Endothelial cell of umbilical vein (primary cell): Measurements from ENCODE around the gene AFP. TPM values are rescaled to one million over a fixed set of nuclear protein-coding genes. Genes with fewer than 3 reads are reported as not detected.
"Not testable (repeated sequence)": the region's sequence is repeated elsewhere in the genome, so short reads cannot be mapped to it uniquely, and the experiment has no call there.

Experiments used
- BruUV-seq: library from RNA; stranded (reverse); fragments of 400-500 nt; replicated peaks from 2 replicates; lab custom pipeline; 2021; lab: Mats Ljungman, UMichigan
- CTCF ChIA-PET: fragments of 300-600, 350-600 bp; sonication (Branson Sonifier 250); formaldehyde crosslinking; loops from one replicate; lab custom pipeline; 2021; ENCODE audit warnings: antibody characterized with exemption, inconsistent platforms; lab: Charles Lee
- POLR2A ChIA-PET: fragments of 300-600, 350-600 bp; sonication (Branson Sonifier 250); formaldehyde crosslinking; loops from one replicate; lab custom pipeline; 2021; ENCODE audit warnings: antibody characterized with exemption, inconsistent platforms; lab: Charles Lee
- DNase-seq: peaks from one replicate; pipeline ENCODE4 v3.0.0-alpha.2; 2011; ENCODE audit warnings: low read depth, low spot score
- FAIRE-seq: peaks from 2 replicates; lab custom pipeline; 2011; peaks lifted over from hg19 to GRCh38; lab: Jason Lieb, UNC
- H2AFZ ChIP-seq: 2 replicates; pipeline ENCODE4 v1.6.0; 2012; ENCODE audit warnings: low read depth, low read length, control low read depth, inconsistent platforms
- H3K27ac ChIP-seq: 2 replicates; pipeline ENCODE4 v1.5.1; 2011; ENCODE audit warnings: low read depth, mild to moderate bottlenecking, control low read depth, low read length, moderate library complexity; ENCODE audit not compliant: insufficient read depth
- H3K27me3 ChIP-seq, 2 experiments: 2 replicates each; pipeline versions ENCODE4 v1.6.0 to v1.6.1; 2011; ENCODE audit warnings: low read length in 2 of 2, mixed read lengths in 1 of 2; ENCODE audit not compliant: control insufficient read depth in 2 of 2, insufficient read depth in 2 of 2
- H3K36me3 ChIP-seq, 2 experiments: 2 replicates in 1 of 2; 3 replicates in 1 of 2; pipeline ENCODE4 v1.5.1; 2011; ENCODE audit warnings: low read length in 2 of 2, mild to moderate bottlenecking in 1 of 2, moderate library complexity in 1 of 2; ENCODE audit not compliant: control insufficient read depth in 2 of 2, insufficient read depth in 2 of 2; ENCODE audit errors: extremely low read depth in 1 of 2
- H3K4me1 ChIP-seq: 3 replicates; pipeline ENCODE4 v1.5.1; 2011; ENCODE audit warnings: mild to moderate bottlenecking, low read length; ENCODE audit not compliant: control insufficient read depth, insufficient read depth; ENCODE audit errors: extremely low read depth
- H3K4me2 ChIP-seq: 2 replicates; pipeline ENCODE4 v1.6.1; 2011; ENCODE audit warnings: low read length, control low read depth, mixed read lengths; ENCODE audit not compliant: insufficient read depth
- H3K4me3 ChIP-seq, 3 experiments: fragments of 200-600 bp in 1 of 3; sonication (generic), shearing (Covaris generic) in 1 of 3; replicated peaks in 1 of 3; 2 replicates each; pipeline ENCODE4 v1.5.1; 2011 to 2016; ENCODE audit warnings: control low read depth in 3 of 3, low read length in 3 of 3, mild to moderate bottlenecking in 2 of 3, inconsistent platforms in 1 of 3, low read depth in 1 of 3, moderate library complexity in 1 of 3; ENCODE audit not compliant: insufficient read depth in 1 of 3
- H3K79me2 ChIP-seq: 2 replicates; pipeline ENCODE4 v1.6.0; 2012; ENCODE audit warnings: low read length, inconsistent platforms; ENCODE audit not compliant: control insufficient read depth, insufficient read depth
- H3K9ac ChIP-seq: replicated peaks from 2 replicates; pipeline ENCODE3; 2011; ENCODE audit warnings: low read length, control low read depth; ENCODE audit not compliant: insufficient read depth; ENCODE audit errors: extremely low read depth
- H3K9me1 ChIP-seq: replicated peaks from 3 replicates; pipeline ENCODE4 v1.6.0; 2011; ENCODE audit warnings: mild to moderate bottlenecking, low read length; ENCODE audit not compliant: control insufficient read depth, insufficient read depth; ENCODE audit errors: extremely low read depth
- H3K9me3 ChIP-seq: replicated peaks from 2 replicates; pipeline ENCODE4 v1.5.1; 2012; ENCODE audit warnings: low read length, inconsistent platforms; ENCODE audit not compliant: control insufficient read depth, insufficient read depth
- H4K20me1 ChIP-seq: replicated peaks from 2 replicates; pipeline ENCODE3; 2011; ENCODE audit warnings: mild to moderate bottlenecking, low read length; ENCODE audit not compliant: control insufficient read depth, insufficient read depth; ENCODE audit errors: extremely low read depth
- CTCF ChIP-seq, 2 donors: IDR thresholded peaks; 1 replicate in 1 of 2; 2 replicates in 1 of 2; pipeline ENCODE4 v1.5.1; 2011; ENCODE audit warnings: low read length in 2 of 2, mild to moderate bottlenecking in 2 of 2, moderate library complexity in 2 of 2, control low read depth in 1 of 2, inconsistent platforms in 1 of 2, low read depth in 1 of 2; ENCODE audit not compliant: insufficient read depth in 1 of 2; ENCODE audit errors: extremely low read depth in 1 of 2
- EZH2 ChIP-seq: IDR thresholded peaks from 2 replicates; pipeline ENCODE4 v1.6.1; 2012; ENCODE audit warnings: borderline replicate concordance, low read depth, mild to moderate bottlenecking, moderate library complexity, low read length, inconsistent platforms; ENCODE audit not compliant: severe bottlenecking
- FOS ChIP-seq: IDR thresholded peaks from 2 replicates; pipeline ENCODE4 v1.6.1; 2011; ENCODE audit warnings: mild to moderate bottlenecking, low read length, moderate library complexity, borderline replicate concordance; ENCODE audit not compliant: insufficient read depth
- GATA2 ChIP-seq: IDR thresholded peaks from 2 replicates; pipeline ENCODE4 v1.7.0; 2011; ENCODE audit warnings: low read depth, mild to moderate bottlenecking, moderate library complexity, mixed read lengths, low read length; ENCODE audit not compliant: insufficient read length, insufficient read depth
- JUN ChIP-seq: IDR thresholded peaks from 2 replicates; pipeline ENCODE4 v1.6.1; 2011; ENCODE audit warnings: borderline replicate concordance, low read depth; ENCODE audit not compliant: insufficient read length, insufficient read depth
- MAX ChIP-seq: IDR thresholded peaks from 2 replicates; pipeline ENCODE4 v1.6.1; 2011; ENCODE audit not compliant: insufficient read depth, insufficient read length
- MYC ChIP-seq: IDR thresholded peaks from one replicate; pipeline ENCODE4 v1.6.1; 2011; ENCODE audit warnings: mild to moderate bottlenecking, low read depth, low read length
- POLR2A ChIP-seq: IDR thresholded peaks from 2 replicates; pipeline ENCODE4 v1.6.1; 2012; ENCODE audit warnings: low read depth, mild to moderate bottlenecking, control low read depth, low read length
- POLR2AphosphoS5 ChIP-seq: IDR thresholded peaks from 2 replicates; pipeline ENCODE4 v1.6.1; 2012; ENCODE audit warnings: low read depth, mild to moderate bottlenecking, control low read depth, low read length, moderate library complexity; ENCODE audit not compliant: insufficient read depth
- dilution Hi-C: fragments of 300-500 bp; cut with MboI; formaldehyde crosslinking; loops from one replicate; pipeline ENCODE4 v1.15.0; 2019; ENCODE audit warnings: low sequenced_read_pairs; ENCODE audit not compliant: extremely low pct_ligation_motif_present
- intact Hi-C: fragments of 100-400 bp; cut with micrococcal nuclease; formaldehyde crosslinking; loops from one replicate; pipeline ENCODE4 v1.10.0; 2022
- polyA plus RNA-seq, 4 experiments: library from polyadenylated mRNA; depleted of rRNA in 3 of 4; stranded (reverse) in 3 of 4; unstranded in 1 of 4; fragments of >200 nt; gene quantifications; 2 replicates each; pipeline versions ENCODE4 v1.2.1 to v1.2.3, GENCODE V29; 2011 to 2012; ENCODE audit warnings: missing spikeins in 1 of 4
- total RNA-seq: library from RNA; stranded (reverse); gene quantifications from 2 replicates; pipeline ENCODE4 v1.2.3, GENCODE V29; 2021

Gene AFP
- total and polyA plus RNA-seq, 2 donors (not counting 3 experiments of a cell fraction or from before 2014, with no cell fraction given): not detected

- no peaks in the 10 kb centered on the region for H3K27me3 ChIP-seq
- no peaks in the 10 kb centered on the region for H3K9me1 ChIP-seq
- FAIRE-seq (no peak), DNase-seq (no peak)
- no peaks in the 10 kb centered on the region for H3K36me3 ChIP-seq
- H3K79me2 ChIP-seq: no peaks in the 10 kb centered on the region
- ChIA-PET CTCF (no interaction called here), POLR2A (no interaction called here)
- dilution Hi-C loops: no loop called here
- no peak overlapping the region for H3K9ac ChIP-seq
- intact Hi-C loops: no loop called here
- H2AFZ ChIP-seq: no peak overlapping the region
- no peak overlapping the region for H3K4me2 ChIP-seq
- no peak overlapping the region for H3K27ac ChIP-seq
- no peaks in the 10 kb centered on the region for H4K20me1 ChIP-seq
- H3K4me1 ChIP-seq: no peaks in the 10 kb centered on the region
- no peaks in the 10 kb centered on the region for H3K9me3 ChIP-seq
- no peak overlapping the region for H3K4me3 ChIP-seq
- no TSS peak for BruUV-seq
- TF ChIP-seq CTCF (IDR thresholded peaks at IDR 0.05; ENCODE audit: extremely low read depth in 1 of 2, insufficient read depth in 1 of 2, low read depth in 1 of 2, low read length in 2 of 2) (no peak), MAX (no peak), POLR2AphosphoS5 (no peak), EZH2 (no peak), POLR2A (no peak), JUN (no peak), GATA2 (no peak), MYC (no peak), FOS (no peak)
These were observed 47.1 kb upstream of the AFP start for GRCh38 chr4:73388887-73389286.

GRCh38 chr4:73389663-73390062 is 46.4 kb upstream of the AFP start:
- FAIRE-seq, intact Hi-C loops, H3K4me3 ChIP-seq, H3K4me1 ChIP-seq, H3K9me1 ChIP-seq, H3K4me2 ChIP-seq, H3K9me3 ChIP-seq, CTCF ChIA-PET, POLR2A ChIA-PET, BruUV-seq, H3K79me2 ChIP-seq, DNase-seq, H3K36me3 ChIP-seq, H3K27me3 ChIP-seq, dilution Hi-C loops, H2AFZ ChIP-seq, H4K20me1 ChIP-seq, H3K9ac ChIP-seq, H3K27ac ChIP-seq: not testable (repeated sequence)
